Smooth muscle cell (in vitro differentiated cells): ENCODE results near the gene PTGR2. TPM values are rescaled to one million over a fixed set of nuclear protein-coding genes. Genes with fewer than 3 reads are reported as not detected.

ENCODE experiments used
- DNase-seq: peaks from one replicate; lab custom pipeline; 2025; ENCODE audit not compliant: unreplicated experiment; lab: John Stamatoyannopoulos, UW
- H2AFZ ChIP-seq: fragments of 200-600 bp; sonication (generic); 2 replicates; pipeline ENCODE4 v1.6.0; 2016; ENCODE audit warnings: antibody characterized with exemption, low read depth, mild to moderate bottlenecking
- H3F3A ChIP-seq: fragments of 200-600 bp; sonication (generic); 2 replicates; pipeline ENCODE4 v1.6.0; 2017; ENCODE audit warnings: antibody characterized with exemption, low read depth
- H3K27ac ChIP-seq: fragments of 200-600 bp; sonication (generic); 2 replicates; pipeline ENCODE4 v1.5.1; 2016; ENCODE audit warnings: low read depth, mild to moderate bottlenecking
- H3K27me3 ChIP-seq: fragments of 200-600 bp; sonication (generic); 2 replicates; pipeline ENCODE4 v1.6.1; 2016; ENCODE audit warnings: low read depth, mild to moderate bottlenecking
- H3K36me3 ChIP-seq: fragments of 200-600 bp; sonication (generic); 2 replicates; pipeline ENCODE4 v1.5.1; 2016; ENCODE audit warnings: low read depth
- H3K4me1 ChIP-seq: fragments of 200-600 bp; sonication (generic); 2 replicates; pipeline ENCODE4 v1.5.1; 2016; ENCODE audit warnings: low read depth
- H3K4me2 ChIP-seq: fragments of 200-600 bp; sonication (generic); 2 replicates; pipeline ENCODE4 v1.6.0; 2016; ENCODE audit warnings: mild to moderate bottlenecking
- H3K4me3 ChIP-seq: fragments of 200-600 bp; sonication (generic); 2 replicates; pipeline ENCODE4 v1.5.1; 2016; ENCODE audit warnings: mild to moderate bottlenecking
- H3K79me2 ChIP-seq: fragments of 200-600 bp; sonication (generic); 2 replicates; pipeline ENCODE4 v1.6.0; 2016; ENCODE audit warnings: low read depth, mild to moderate bottlenecking
- H3K9ac ChIP-seq: fragments of 200-600 bp; sonication (generic); 2 replicates; pipeline ENCODE4 v1.6.0; 2016; ENCODE audit warnings: low read depth
- H3K9me3 ChIP-seq: fragments of 200-600 bp; sonication (generic); replicated peaks from 2 replicates; pipeline ENCODE4 v1.5.1; 2016; ENCODE audit warnings: low read depth
- H4K20me1 ChIP-seq: fragments of 200-600 bp; sonication (generic); 2 replicates; pipeline ENCODE4 v1.6.0; 2016; ENCODE audit warnings: low read depth
- CTCF ChIP-seq: fragments of 200-600 bp; sonication (generic); IDR thresholded peaks from 2 replicates; pipeline ENCODE4 v1.5.1; 2017; ENCODE audit warnings: borderline replicate concordance, mild to moderate bottlenecking, antibody characterized with exemption; ENCODE audit not compliant: insufficient read depth, poor library complexity, severe bottlenecking
- WGBS: methylation state at CpG from one replicate; pipeline ENCODE4 v1.1.7; 2016; ENCODE audit warnings: low lambda C conversion rate; 5-methylcytosine and 5-hydroxymethylcytosine counted together
- polyA plus RNA-seq: library from polyadenylated mRNA; unstranded; fragments of >200 nt; fragmentation: Nextera tagmentation; extraction: Ambion mirVana; gene quantifications from 2 replicates; pipeline ENCODE4 v1.2.1, GENCODE V29; 2016
- total RNA-seq: library from RNA; depleted of rRNA; stranded (reverse); fragments of >200 nt; gene quantifications from 2 replicates; pipeline ENCODE4 v1.2.3, GENCODE V29; 2014

PTGR2 gene
- total and polyA plus RNA-seq, 2 experiments from 2014 or later, result 2.9 to 3.7 TPM

- peaks cover 66% of the 10 kb centered on the region for H3K79me2 ChIP-seq
- H3K4me2 ChIP-seq, result peak overlapping the region; percentile 96
- H3F3A ChIP-seq, result peaks cover 9% of the 10 kb centered on the region
- peak overlapping the region; percentile 79 for H3K4me3 ChIP-seq
- H3K9me3 ChIP-seq, result no peaks in the 10 kb centered on the region
- peaks cover 46% of the 10 kb centered on the region for H4K20me1 ChIP-seq
- no peaks in the 10 kb centered on the region for H3K36me3 ChIP-seq
- no peaks in the 10 kb centered on the region for H3K27me3 ChIP-seq
- peak overlapping the region; percentile 1 for H2AFZ ChIP-seq
- DNase-seq, result no peak
- H3K27ac ChIP-seq, result peak overlapping the region; percentile 94
- peak overlapping the region; percentile 94 for H3K9ac ChIP-seq
- 6% methylated on average over 7 of the region's 7 CpGs for WGBS
- H3K4me1 ChIP-seq, result peaks cover 10% of the 10 kb centered on the region
- no peak for TF ChIP-seq CTCF
Observed at GRCh38 chr14:73887318-73887616, 35.6 kb downstream of the PTGR2 start.

- Histone ChIP-seq H4K20me1 (peaks cover 51% of the 10 kb centered on the region), H3K4me3 (peak overlapping the region; percentile 79), H3K4me1 (peaks cover 10% of the 10 kb centered on the region), H3K9me3 (no peaks in the 10 kb centered on the region), H3K79me2 (peaks cover 71% of the 10 kb centered on the region), H3K27me3 (no peaks in the 10 kb centered on the region), H3K36me3 (no peaks in the 10 kb centered on the region), H2AFZ (no peak overlapping the region), H3K27ac (peak overlapping the region; percentile 94), H3K4me2 (peak overlapping the region; percentile 96), H3K9ac (peak overlapping the region; percentile 94), H3F3A (peaks cover 9% of the 10 kb centered on the region)
- WGBS, result 40% methylated on average over 7 of the region's 7 CpGs
- TF ChIP-seq CTCF, result no peak
- no peak for DNase-seq
Observed at GRCh38 chr14:73887694-73888459, 36.2 kb downstream of the PTGR2 start.

GRCh38 chr14:73888460-73888725 is 36.8 kb downstream of the PTGR2 start:
- Histone ChIP-seq H3K9ac (peak overlapping the region; percentile 94), H2AFZ (no peak overlapping the region), H4K20me1 (peaks cover 56% of the 10 kb centered on the region), H3K27ac (peak overlapping the region; percentile 94), H3K4me1 (peaks cover 10% of the 10 kb centered on the region), H3K4me2 (peak overlapping the region; percentile 96), H3K9me3 (no peaks in the 10 kb centered on the region), H3K4me3 (peak overlapping the region; percentile 79), H3K36me3 (peaks cover 2% of the 10 kb centered on the region), H3K27me3 (no peaks in the 10 kb centered on the region), H3K79me2 (peaks cover 76% of the 10 kb centered on the region), H3F3A (peaks cover 9% of the 10 kb centered on the region)
- DNase-seq, result no peak
- no peak for TF ChIP-seq CTCF
- WGBS, result 44% methylated on average over 3 of the region's 3 CpGs

- Histone ChIP-seq H3K27me3 (no peaks in the 10 kb centered on the region), H2AFZ (no peak overlapping the region), H3K9me3 (no peaks in the 10 kb centered on the region), H3K27ac (peak overlapping the region; percentile 94), H3K36me3 (peaks cover 5% of the 10 kb centered on the region), H3K4me2 (peak overlapping the region; percentile 96), H3F3A (peaks cover 9% of the 10 kb centered on the region), H3K4me3 (peak overlapping the region; percentile 79), H3K9ac (peak overlapping the region; percentile 94), H4K20me1 (peaks cover 62% of the 10 kb centered on the region), H3K79me2 (peaks cover 81% of the 10 kb centered on the region), H3K4me1 (peaks cover 10% of the 10 kb centered on the region)
- no peak for DNase-seq
- 45% methylated on average over 2 of the region's 2 CpGs for WGBS
- no peak for TF ChIP-seq CTCF
Observed at GRCh38 chr14:73888971-73889370, 37.3 kb downstream of the PTGR2 start.
